GM19455 (cell line): ENCODE measurements around the gene HSDL2.

Experiments used
- ATAC-seq: cut with Tn5 transposase; IDR thresholded peaks from one replicate; pipeline ENCODE4 v1.9.1; 2021; ENCODE audit not compliant: unreplicated experiment

HSDL2 gene

GRCh38 chr9:112443636-112444035 lies 63.7 kb downstream of the HSDL2 start:
- no peak for ATAC-seq

- no peak for ATAC-seq
These were observed 65.3 kb downstream of the HSDL2 start for GRCh38 chr9:112445196-112445595.

GRCh38 chr9:112446080-112446479 lies 66.2 kb downstream of the HSDL2 start:
- no peak for ATAC-seq

GRCh38 chr9:112446526-112446925 lies 66.6 kb downstream of the HSDL2 start:
- ATAC-seq = no peak

GRCh38 chr9:112447283-112447761 lies 67.4 kb downstream of the HSDL2 start:
- ATAC-seq = no peak

- no peak for ATAC-seq
These were observed 82.9 kb downstream of the HSDL2 start for GRCh38 chr9:112462855-112463254.

- no peak for ATAC-seq
These were observed 85.4 kb downstream of the HSDL2 start for GRCh38 chr9:112465352-112465751.

GRCh38 chr9:112472996-112473395 lies 93.1 kb downstream of the HSDL2 start:
- no peak for ATAC-seq

GRCh38 chr9:112473986-112474385 lies 94.1 kb downstream of the HSDL2 start:
- no peak for ATAC-seq

GRCh38 chr9:112475318-112475717 lies 95.4 kb downstream of the HSDL2 start:
- no peak for ATAC-seq

- ATAC-seq = no peak
These were observed 97.4 kb downstream of the HSDL2 start for GRCh38 chr9:112477330-112477729.

GRCh38 chr9:112479221-112479620 lies 99.3 kb downstream of the HSDL2 start:
- ATAC-seq = no peak

- no peak for ATAC-seq
These were observed 104.7 kb downstream of the HSDL2 start for GRCh38 chr9:112484607-112485006.

- no peak for ATAC-seq
These were observed 105.7 kb downstream of the HSDL2 start for GRCh38 chr9:112485574-112485973.

- peak; percentile 90 for ATAC-seq
These were observed 106.5 kb downstream of the HSDL2 start, which contains the start of gene KIAA1958 for GRCh38 chr9:112486221-112487007. Gene KIAA1958 (plus strand): TSS chr9:112486827. CDS start chr9:112574081, 87,254 bp downstream.

GRCh38 chr9:112487008-112487798 lies 107.3 kb downstream of the HSDL2 start:
- peak; percentile 49 for ATAC-seq

- no peak for ATAC-seq
These were observed 108.0 kb downstream of the HSDL2 start for GRCh38 chr9:112487799-112488340.

GRCh38 chr9:112489039-112489546 lies 109.2 kb downstream of the HSDL2 start:
- no peak for ATAC-seq

GRCh38 chr9:112489876-112490666 lies 110.2 kb downstream of the HSDL2 start:
- ATAC-seq = no peak

GRCh38 chr9:112493393-112494137 lies 113.7 kb downstream of the HSDL2 start:
- no peak for ATAC-seq
